IPS DF 4.7 (cell line): ENCODE data around the gene OR10X1.

Experiments used
- DNase-seq: peaks from one replicate; pipeline ENCODE4 v3.0.0-alpha.2; 2013; ENCODE audit warnings: low spot score; ENCODE audit errors: extremely low read depth

OR10X1 gene

GRCh38 chr1:158579733-158580132 is at the start of gene OR10X1:
OR10X1 (minus strand) TSS chr1:158579899; CDS start chr1:158579899, 0 bp downstream.
- DNase-seq = no peak

- DNase-seq = no peak
These were observed 34.1 kb upstream of the OR10X1 start for GRCh38 chr1:158613764-158614163.

GRCh38 chr1:158611916-158612315 is 32.2 kb upstream of the OR10X1 start:
- DNase-seq = no peak

- DNase-seq = no peak
These were observed 27.6 kb upstream of the OR10X1 start for GRCh38 chr1:158607296-158607695.

- no peak for DNase-seq
These were observed 25.3 kb upstream of the OR10X1 start, which contains the start of gene OR10Z1 for GRCh38 chr1:158604968-158605367. OR10Z1 (plus strand) TSS chr1:158605268; CDS start chr1:158606439, 1,171 bp downstream.

- no peak for DNase-seq
These were observed 21.0 kb upstream of the OR10X1 start for GRCh38 chr1:158600735-158601134.

- DNase-seq = no peak
These were observed 7.2 kb upstream of the OR10X1 start for GRCh38 chr1:158586942-158587341.

- DNase-seq = no peak
These were observed 4.3 kb upstream of the OR10X1 start for GRCh38 chr1:158583962-158584361.

GRCh38 chr1:158577561-158577960 is 2.1 kb downstream of the OR10X1 start:
- DNase-seq = no peak

GRCh38 chr1:158572226-158572625 is 7.5 kb downstream of the OR10X1 start:
- no peak for DNase-seq

- no peak for DNase-seq
These were observed 9.2 kb downstream of the OR10X1 start, which contains the start of gene OR6P1 for GRCh38 chr1:158570480-158570879. OR6P1 (minus strand) TSS chr1:158570580; CDS start chr1:158563604, 6,976 bp downstream.

GRCh38 chr1:158564608-158565007 is 15.1 kb downstream of the OR10X1 start:
- DNase-seq = no peak

GRCh38 chr1:158563853-158564252 is 15.8 kb downstream of the OR10X1 start:
- no peak for DNase-seq

- no peak for DNase-seq
These were observed 20.0 kb downstream of the OR10X1 start for GRCh38 chr1:158559696-158560095.

GRCh38 chr1:158554352-158554751 is 25.3 kb downstream of the OR10X1 start, which contains the start of gene OR6Y1:
OR6Y1 (minus strand) TSS chr1:158554405; CDS start chr1:158548105, 6,300 bp downstream.
- DNase-seq = no peak

GRCh38 chr1:158552296-158552695 is 27.4 kb downstream of the OR10X1 start:
- no peak for DNase-seq

- DNase-seq = no peak
These were observed 32.2 kb downstream of the OR10X1 start for GRCh38 chr1:158547533-158547932.

GRCh38 chr1:158537609-158538008 is 42.1 kb downstream of the OR10X1 start:
- no peak for DNase-seq

GRCh38 chr1:158534496-158534895 is 45.2 kb downstream of the OR10X1 start:
- DNase-seq = no peak
